Omental fat pad (tissue), 4 donors: ENCODE measurements around the gene GAB2. TPM values are rescaled to one million over a fixed set of nuclear protein-coding genes. Genes with fewer than 3 reads are reported as not detected.

ENCODE experiments used
- ATAC-seq: fragments of 150-250 bp; one replicate; pipeline ENCODE4 v1.9.1; 2016; ENCODE audit warnings: mild to moderate bottlenecking, moderate library complexity; ENCODE audit not compliant: low FRiP score
- DNase-seq: peaks from one replicate; pipeline ENCODE4 v3.0.0-alpha.2; 2019; ENCODE audit warnings: low spot score
- CTCF ChIP-seq, 3 donors: fragments of 450-650 bp; IDR thresholded peaks; one replicate each; pipeline ENCODE4 v1.5.1; 2016 to 2017; ENCODE audit warnings: antibody characterized with exemption in 3 of 3, mild to moderate bottlenecking in 3 of 3, moderate library complexity in 2 of 3
- total RNA-seq, 4 donors: library from RNA; depleted of rRNA; stranded (reverse); fragments of >200 nt; gene quantifications; one replicate each; pipeline ENCODE4 v1.1.0, GENCODE V29; 2016

The GAB2 gene
- total RNA-seq, 4 donors from 2014 or later: 25.3 to 97.7 (median 36.1) TPM

DNA sequence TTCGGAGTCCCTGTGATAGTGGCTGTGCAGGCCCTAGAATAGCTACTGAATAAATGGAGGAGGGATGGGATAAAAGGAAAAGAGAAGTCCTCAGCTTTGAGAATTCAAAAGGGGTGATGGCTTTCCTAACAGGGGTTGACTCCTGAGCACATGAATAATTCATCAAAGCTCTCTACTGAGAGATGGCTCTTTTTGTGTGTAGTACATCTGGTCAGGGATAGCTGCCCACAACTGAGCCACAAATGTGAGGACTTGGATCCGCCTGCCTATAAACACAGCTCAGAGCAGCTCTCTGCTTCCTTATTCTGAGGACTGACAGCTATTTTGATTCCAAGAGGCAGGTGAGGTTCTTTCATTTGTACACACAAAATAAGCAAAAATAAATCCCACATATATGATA is 146.6 kb downstream of the GAB2 start:
- ATAC-seq (no peak), DNase-seq (no peak)
- TF ChIP-seq CTCF (IDR thresholded peaks at IDR 0.05): no peak

DNA sequence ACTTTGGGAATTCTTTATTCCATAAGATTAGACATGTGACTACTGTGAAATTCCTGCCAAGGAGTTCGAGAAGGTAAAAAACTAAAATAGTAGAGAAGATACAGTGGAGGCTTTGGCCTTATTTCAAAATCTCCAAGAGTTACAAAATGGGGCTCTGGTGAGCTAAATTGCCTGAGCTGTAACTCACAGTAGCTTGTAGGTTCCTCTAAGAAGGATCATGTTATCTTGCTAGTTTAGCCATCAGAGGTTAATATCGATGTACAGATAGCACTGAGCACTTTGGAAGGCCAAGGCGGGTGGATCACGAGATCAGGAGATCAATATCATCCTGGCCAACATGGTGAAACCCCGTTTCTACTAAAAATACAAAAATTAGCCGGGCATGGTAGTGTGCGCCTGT is 147.8 kb downstream of the GAB2 start:
- no peak for TF ChIP-seq CTCF (IDR thresholded peaks at IDR 0.05)
- ATAC-seq (no peak), DNase-seq (no peak)

GRCh38 chr11:78268591-78269410 is 148.8 kb downstream of the GAB2 start:
- TF ChIP-seq CTCF (IDR thresholded peaks at IDR 0.05): no peak
- ATAC-seq (peak; percentile 93), DNase-seq (no peak)

DNA sequence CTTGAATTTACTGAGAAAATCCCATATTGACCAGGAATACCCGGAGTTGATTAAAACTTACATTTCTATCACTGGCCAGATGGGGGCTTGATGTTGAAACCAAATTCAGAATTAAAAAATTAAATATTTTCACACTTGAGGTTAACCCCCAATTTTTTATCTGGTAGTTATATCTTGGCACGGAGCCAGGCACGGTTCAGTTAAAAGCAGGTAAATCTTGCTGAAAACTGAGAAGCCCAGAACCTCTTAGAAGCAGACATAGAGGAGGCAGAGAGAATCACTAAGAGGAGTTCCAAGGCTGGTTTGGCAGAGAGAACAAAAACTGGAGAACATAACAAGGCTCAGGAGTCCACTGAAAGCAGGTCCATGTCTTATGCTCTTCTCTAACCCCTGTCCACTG is 151.2 kb downstream of the GAB2 start:
- ATAC-seq: no peak
- DNase-seq: no peak
- no peak for TF ChIP-seq CTCF (IDR thresholded peaks at IDR 0.05)

DNA sequence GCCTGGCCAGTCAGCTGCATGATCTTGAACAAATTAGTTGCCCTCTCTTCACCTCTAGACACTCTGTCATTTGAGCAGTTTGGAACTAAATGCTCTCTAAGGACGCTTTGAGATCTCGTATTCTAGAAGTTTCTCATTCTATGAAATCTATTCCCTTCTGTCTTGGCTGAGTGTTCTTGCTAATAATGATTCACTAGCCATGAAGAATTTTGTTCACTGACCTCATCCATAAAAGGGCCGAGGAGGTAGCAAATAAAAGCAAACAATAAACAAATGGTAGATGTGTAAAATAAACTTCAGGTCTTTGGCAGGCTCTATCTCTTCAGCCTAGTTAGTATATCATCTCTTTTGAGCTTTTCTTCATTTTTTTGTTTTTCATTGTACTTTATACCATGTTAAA is 152.3 kb downstream of the GAB2 start:
- DNase-seq: no peak
- ATAC-seq: no peak
- no peak for TF ChIP-seq CTCF (IDR thresholded peaks at IDR 0.05)

GRCh38 chr11:78262691-78263090 is 154.9 kb downstream of the GAB2 start:
- no peak for TF ChIP-seq CTCF (IDR thresholded peaks at IDR 0.05)
- ATAC-seq: no peak

DNA sequence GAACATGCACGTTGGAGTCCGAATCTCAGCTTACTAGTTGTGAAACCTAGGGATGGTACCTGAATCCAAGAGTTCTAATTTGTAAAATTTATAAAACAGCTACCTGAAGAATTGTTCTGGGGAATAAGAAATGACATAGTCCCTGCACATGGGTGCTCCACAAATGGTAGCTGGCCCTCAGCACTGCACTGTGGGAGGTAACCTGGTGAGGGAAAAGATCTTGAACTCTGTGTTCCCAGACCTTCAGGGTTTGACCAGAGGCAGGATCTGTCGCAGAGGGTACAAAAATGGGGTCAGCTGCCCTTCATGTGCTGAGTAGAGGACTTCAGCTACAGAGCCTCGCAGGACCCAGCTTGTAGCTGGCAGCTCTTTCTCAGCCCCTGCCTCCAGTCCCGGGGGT is 155.4 kb downstream of the GAB2 start:
- ATAC-seq (no peak), DNase-seq (no peak)
- no peak for TF ChIP-seq CTCF (IDR thresholded peaks at IDR 0.05)

More at GRCh38 chr11:78262691-78263090, 154.9 kb downstream of the GAB2 start:
- no peak for DNase-seq
